Fibroblast of mammary gland (primary cell): Measurements from ENCODE around the gene SLC12A7.
"Not testable (repeated sequence)": the region's sequence is repeated elsewhere in the genome, so short reads cannot be mapped to it uniquely, and the experiment has no call there.

Source experiments
- DNase-seq: peaks from one replicate; pipeline ENCODE4 v3.0.0-alpha.2; 2010; ENCODE audit warnings: low read depth
- H3K4me3 ChIP-seq: 2 replicates; pipeline ENCODE4 v1.5.1; 2011; ENCODE audit warnings: low read depth, mild to moderate bottlenecking, low read length, moderate library complexity; ENCODE audit not compliant: control insufficient read depth
- CTCF ChIP-seq: conservative IDR thresholded peaks from 2 replicates; pipeline ENCODE4 v1.5.1; 2011; ENCODE audit warnings: low read depth, low read length, inconsistent platforms; ENCODE audit not compliant: control insufficient read depth, insufficient read depth

Gene SLC12A7

DNA sequence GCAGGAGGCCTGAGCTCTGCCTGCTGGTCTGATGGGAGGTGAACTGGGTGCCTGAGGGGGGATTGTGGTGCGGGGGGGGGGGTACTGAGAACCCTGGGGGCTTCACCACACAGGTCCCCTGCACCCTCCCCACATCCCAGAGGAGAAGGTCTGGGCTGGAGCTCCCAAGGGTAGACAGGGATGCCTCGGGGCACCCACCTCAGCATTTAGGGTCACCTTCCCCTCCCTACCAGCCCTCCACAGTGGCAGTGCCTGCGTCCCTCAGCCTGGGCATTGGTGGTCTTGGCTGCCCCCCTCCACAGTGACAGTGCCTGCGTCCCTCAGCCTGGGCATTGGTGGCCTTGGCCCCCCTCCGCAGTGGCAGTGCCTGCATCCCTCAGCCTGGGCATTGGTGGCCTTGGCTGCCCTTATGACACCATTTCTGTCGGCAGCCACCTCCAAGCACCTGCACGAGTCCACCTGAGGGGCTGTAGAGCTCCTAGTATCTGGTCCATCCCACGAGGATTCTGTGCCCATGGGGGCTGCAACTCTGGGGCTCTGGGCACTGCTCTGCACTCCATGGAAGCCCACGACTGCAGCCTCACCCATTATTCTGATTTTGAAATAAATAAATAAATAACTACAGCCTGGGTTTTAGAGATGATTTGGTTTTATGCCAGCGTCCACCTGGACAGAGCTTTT is 81.8 kb downstream of the SLC12A7 start:
- no peak overlapping the region for H3K4me3 ChIP-seq
- no peak for TF ChIP-seq CTCF
- DNase-seq = no peak

DNA sequence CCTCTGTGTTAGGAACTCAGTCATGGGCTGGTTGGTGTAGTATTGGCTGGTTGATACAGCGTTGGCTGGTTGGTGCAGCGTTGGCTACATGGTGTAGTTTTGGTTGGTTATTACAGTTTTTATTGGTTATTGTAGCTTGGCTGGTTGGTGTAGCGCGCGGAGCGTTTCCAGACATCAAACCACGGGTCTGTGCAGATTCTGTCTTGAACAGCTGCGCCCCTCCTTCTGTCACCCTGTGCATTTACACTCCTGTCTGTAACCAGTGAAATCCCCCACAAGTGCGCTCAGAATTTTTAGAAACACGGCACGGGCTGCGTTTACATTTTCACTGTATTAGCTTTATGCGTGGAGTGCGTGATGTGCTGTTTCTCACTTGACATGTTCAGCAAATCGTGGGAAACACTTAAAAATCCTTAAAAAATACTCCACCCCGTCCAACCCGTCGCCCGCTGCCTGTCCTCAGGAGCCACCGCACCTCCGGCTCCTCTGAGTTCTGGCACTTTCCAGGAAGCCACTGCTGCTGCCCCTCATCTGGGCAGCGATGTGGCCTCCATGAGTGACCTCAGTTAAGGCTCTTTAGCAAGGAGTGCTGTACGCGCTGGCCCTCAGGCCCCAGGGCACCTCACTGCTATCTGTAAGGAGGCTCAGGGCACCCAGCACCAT is 82.5 kb downstream of the SLC12A7 start:
- no peak overlapping the region for H3K4me3 ChIP-seq
- no peak for TF ChIP-seq CTCF
- DNase-seq = no peak

DNA sequence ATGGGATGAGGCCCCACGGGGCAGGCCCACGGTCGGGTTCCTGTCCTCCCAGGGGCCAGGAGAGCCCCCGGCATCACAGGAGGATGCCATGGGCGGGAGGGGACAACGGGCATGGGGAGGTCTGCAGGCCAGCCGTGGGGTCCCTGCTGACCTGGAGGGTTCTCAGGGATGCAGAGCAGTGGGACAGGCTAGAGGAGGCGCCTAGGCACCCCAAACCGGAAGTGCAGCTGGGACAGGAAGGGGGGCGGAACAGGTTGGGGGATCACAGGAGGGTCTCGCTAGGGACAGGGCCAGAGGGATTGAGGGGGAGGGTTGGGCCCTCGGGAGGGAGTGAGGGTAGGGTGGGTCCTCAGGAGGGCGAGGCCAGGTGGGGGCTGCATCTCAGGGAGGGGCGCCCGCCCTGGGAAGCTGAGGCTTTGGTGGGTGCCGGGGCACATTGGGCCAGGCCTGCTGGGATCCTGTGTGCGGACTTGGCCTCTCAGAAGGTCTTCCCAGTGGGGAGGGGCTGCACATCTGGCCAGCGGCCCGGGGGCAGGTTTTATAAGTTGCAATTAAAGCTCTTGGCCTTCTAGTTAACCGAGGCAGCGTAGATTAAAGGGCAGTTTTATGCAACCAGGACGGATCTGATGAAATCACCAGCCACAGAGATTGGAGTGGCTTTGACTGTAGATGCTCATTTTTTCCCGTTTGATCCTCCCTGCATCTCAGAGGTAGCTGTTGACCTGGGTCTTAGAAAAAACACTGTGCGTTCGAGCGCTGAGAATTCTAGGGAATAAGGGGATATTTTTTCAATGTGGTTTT is 83.2 kb downstream of the SLC12A7 start:
- no peak overlapping the region for H3K4me3 ChIP-seq
- DNase-seq = no peak
- TF ChIP-seq CTCF = no peak

GRCh38 chr5:1027631-1028441 is 84.0 kb downstream of the SLC12A7 start:
- H3K4me3 ChIP-seq = no peak overlapping the region
- DNase-seq = no peak
- no peak for TF ChIP-seq CTCF

GRCh38 chr5:1026700-1027621 is 84.9 kb downstream of the SLC12A7 start:
- no peak for DNase-seq
- no peak overlapping the region for H3K4me3 ChIP-seq
- TF ChIP-seq CTCF = no peak

DNA sequence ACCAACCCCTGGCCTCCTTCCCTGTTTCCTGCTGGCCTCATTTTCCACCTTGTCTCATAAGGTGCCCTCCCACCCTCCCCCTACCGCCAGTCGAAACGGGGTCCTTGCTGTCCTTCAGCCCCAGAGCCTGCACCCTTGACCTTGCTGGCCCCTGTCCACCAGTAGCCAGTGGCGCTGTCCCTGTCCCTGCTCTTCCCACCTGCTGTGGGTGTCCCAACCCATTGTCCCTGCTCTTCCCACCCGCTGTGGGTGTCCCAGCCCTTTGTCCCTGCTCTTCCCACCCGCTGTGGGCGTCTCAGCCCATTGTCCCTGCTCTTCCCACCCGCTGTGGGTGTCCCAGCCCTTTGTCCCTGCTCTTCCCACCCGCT is 89.9 kb downstream of the SLC12A7 start:
- not testable (repeated sequence) for H3K4me3 ChIP-seq, DNase-seq
